Measurements from ENCODE around the gene GALNT2.

DNA sequence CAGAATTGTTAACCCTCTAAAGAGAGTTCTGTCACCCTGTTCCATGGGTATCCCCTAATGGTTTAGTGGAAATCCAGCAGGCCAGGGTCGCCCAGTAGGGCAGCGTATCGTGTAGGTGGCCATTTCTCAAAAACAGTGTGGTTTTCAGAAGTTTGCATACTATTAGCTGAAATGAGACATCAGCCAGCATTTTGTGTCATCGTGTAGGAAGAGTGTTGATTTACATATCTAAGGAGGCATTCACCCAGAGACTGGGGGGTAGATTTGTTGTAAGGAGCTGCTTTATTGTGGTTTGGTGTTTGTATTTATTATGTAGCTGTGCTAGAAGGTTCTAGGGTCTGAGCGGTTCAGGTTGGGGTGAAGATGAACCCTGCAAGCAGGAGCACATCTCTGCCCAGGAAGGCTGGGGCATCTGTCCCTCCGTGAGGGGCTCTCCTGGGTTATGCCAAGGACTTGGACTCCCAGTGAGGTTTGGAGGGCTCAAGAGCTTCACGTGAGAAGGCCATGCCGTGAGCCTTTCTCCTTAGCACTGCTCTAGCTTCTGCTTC lies 184.7 kb downstream of the GALNT2 start:
- TF ChIP-seq, protein P1, sequence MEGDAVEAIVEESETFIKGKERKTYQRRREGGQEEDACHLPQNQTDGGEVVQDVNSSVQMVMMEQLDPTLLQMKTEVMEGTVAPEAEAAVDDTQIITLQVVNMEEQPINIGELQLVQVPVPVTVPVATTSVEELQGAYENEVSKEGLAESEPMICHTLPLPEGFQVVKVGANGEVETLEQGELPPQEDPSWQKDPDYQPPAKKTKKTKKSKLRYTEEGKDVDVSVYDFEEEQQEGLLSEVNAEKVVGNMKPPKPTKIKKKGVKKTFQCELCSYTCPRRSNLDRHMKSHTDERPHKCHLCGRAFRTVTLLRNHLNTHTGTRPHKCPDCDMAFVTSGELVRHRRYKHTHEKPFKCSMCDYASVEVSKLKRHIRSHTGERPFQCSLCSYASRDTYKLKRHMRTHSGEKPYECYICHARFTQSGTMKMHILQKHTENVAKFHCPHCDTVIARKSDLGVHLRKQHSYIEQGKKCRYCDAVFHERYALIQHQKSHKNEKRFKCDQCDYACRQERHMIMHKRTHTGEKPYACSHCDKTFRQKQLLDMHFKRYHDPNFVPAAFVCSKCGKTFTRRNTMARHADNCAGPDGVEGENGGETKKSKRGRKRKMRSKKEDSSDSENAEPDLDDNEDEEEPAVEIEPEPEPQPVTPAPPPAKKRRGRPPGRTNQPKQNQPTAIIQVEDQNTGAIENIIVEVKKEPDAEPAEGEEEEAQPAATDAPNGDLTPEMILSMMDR (IDR thresholded peaks at IDR 0.05; ENCODE audit: insufficient read depth, low read length) = no peak
- TF ChIP-seq POLR2AphosphoS5 (IDR thresholded peaks at IDR 0.05; ENCODE audit: low read depth) = no peak
- TF ChIP-seq GABPA (IDR thresholded peaks at IDR 0.05; ENCODE audit: low read depth) = no peak
